Measurements from ENCODE around the gene RAB11B. TPM values are rescaled to one million over a fixed set of nuclear protein-coding genes. Genes with fewer than 3 reads are reported as not detected.

The RAB11B gene
- total and polyA plus RNA-seq, 9 of the 15 experiments (the other 6 are each of a cell fraction or from before 2014, with no cell fraction given): 0.74 to 71.0 (median 13.8) TPM

- TF ChIP-seq ZBTB33 (CRISPR knock-in tag; IDR thresholded peaks at IDR 0.05): no peak
- no peak for TF ChIP-seq CREB3 (tag; conservative IDR thresholded peaks at IDR 0.05; ENCODE audit: low read depth)
- no peak for TF ChIP-seq FOXA3 (CRISPR knock-in tag; conservative IDR thresholded peaks at IDR 0.05 in 1 of 2, IDR thresholded peaks at IDR 0.05 in 1 of 2)
- no peak for TF ChIP-seq HIVEP1 (CRISPR knock-in tag; IDR thresholded peaks at IDR 0.05)
- TF ChIP-seq DPF2 (IDR thresholded peaks at IDR 0.05): peak; percentile 84
- no peak for TF ChIP-seq ARID3B (CRISPR knock-in tag; IDR thresholded peaks at IDR 0.05; ENCODE audit: borderline replicate concordance)
- no peak for TF ChIP-seq ZNF347 (CRISPR knock-in tag; IDR thresholded peaks at IDR 0.05; ENCODE audit: low read depth)
- no peak for TF ChIP-seq BRD9 (IDR thresholded peaks at IDR 0.05; ENCODE audit: low read depth, partially characterized antibody)
- TF ChIP-seq MLX (CRISPR knock-in tag; conservative IDR thresholded peaks at IDR 0.05): no peak
- TF ChIP-seq MAZ (CRISPR knock-in tag; conservative IDR thresholded peaks at IDR 0.05 in 1 of 2, IDR thresholded peaks at IDR 0.05 in 1 of 2): peak; percentile 49 to 79
- TF ChIP-seq L3MBTL2 (IDR thresholded peaks at IDR 0.05): peak; percentile 81
- no peak for TF ChIP-seq KLF6 (CRISPR knock-in tag; IDR thresholded peaks at IDR 0.05; ENCODE audit: borderline replicate concordance)
- no peak for TF ChIP-seq RFX7 (CRISPR knock-in tag; IDR thresholded peaks at IDR 0.05)
- no peak for TF ChIP-seq PYGO2 (tag; IDR thresholded peaks at IDR 0.05)
- no peak for TF ChIP-seq ZNF699 (CRISPR knock-in tag; IDR thresholded peaks at IDR 0.05; ENCODE audit: insufficient replicate concordance)
- TF ChIP-seq PRDM10 (IDR thresholded peaks at IDR 0.05; ENCODE audit: partially characterized antibody): no peak
- peak; percentile 72 to 76 for TF ChIP-seq NRF1 (conservative IDR thresholded peaks at IDR 0.05 in 1 of 2, IDR thresholded peaks at IDR 0.05 in 1 of 2)
Measured at GRCh38 chr19:8371011-8371804, 19.0 kb upstream of the RAB11B start (continued).

Measured in K562 (cell line).